BJ (cell line): ENCODE measurements around the gene GPR152. TPM values are rescaled to one million over a fixed set of nuclear protein-coding genes. Genes with fewer than 3 reads are reported as not detected.

ENCODE experiments used
- CTCF ChIA-PET: fragments of 350-600 bp; formaldehyde crosslinking; extraction: SDS; loops from one replicate; lab custom pipeline; 2021; ENCODE audit warnings: antibody characterized with exemption, inconsistent platforms; lab: Yijun Ruan, JAX
- POLR2A ChIA-PET: fragments of 300-600 bp; sonication (Branson Sonifier 250); formaldehyde crosslinking; extraction: SDS; loops from one replicate; lab custom pipeline; 2021; ENCODE audit warnings: antibody characterized with exemption; lab: Charles Lee
- DNase-seq: peaks from one replicate; pipeline ENCODE4 v3.0.0-alpha.2; 2011; ENCODE audit warnings: low read depth
- H3K27me3 ChIP-seq: 2 replicates; pipeline ENCODE4 v1.6.0; 2011; ENCODE audit warnings: low read length; ENCODE audit not compliant: control insufficient read depth, insufficient read depth
- H3K36me3 ChIP-seq: 2 replicates; pipeline ENCODE4 v1.5.1; 2011; ENCODE audit warnings: low read length; ENCODE audit not compliant: control insufficient read depth, insufficient read depth
- H3K4me3 ChIP-seq: 2 replicates; pipeline ENCODE4 v1.5.1; 2011; ENCODE audit warnings: low read depth, mild to moderate bottlenecking, control low read depth, low read length
- CTCF ChIP-seq: IDR thresholded peaks from 2 replicates; pipeline ENCODE4 v1.5.1; 2011; ENCODE audit warnings: low read depth, mild to moderate bottlenecking, control low read depth, inconsistent platforms, low read length, moderate library complexity; ENCODE audit not compliant: insufficient read depth
- polyA plus RNA-seq: library from polyadenylated mRNA; depleted of rRNA; stranded (reverse); fragments of >200 nt; gene quantifications from 2 replicates; pipeline ENCODE4 v1.2.3, GENCODE V29; 2011

Gene GPR152
- polyA plus RNA-seq, 1 experiment: not detected

- ChIA-PET POLR2A (no interaction called here), CTCF (no interaction called here)
- TF ChIP-seq CTCF: no peak
- no peaks in the 10 kb centered on the region for H3K36me3 ChIP-seq
- H3K4me3 ChIP-seq: no peak overlapping the region
- DNase-seq: no peak
- H3K27me3 ChIP-seq: no peaks in the 10 kb centered on the region
These were observed 4.3 kb downstream of the GPR152 start for GRCh38 chr11:67448220-67448609.

- peaks cover 11% of the 10 kb centered on the region for H3K36me3 ChIP-seq
- CTCF ChIA-PET: interaction anchor here (0.7 kb wide), 1 partner anchor 14 kb away, joined by 3 read pairs; no protein-coding TSS in a partner anchor
- H3K27me3 ChIP-seq: no peaks in the 10 kb centered on the region
- POLR2A ChIA-PET: no interaction called here
- TF ChIP-seq CTCF: no peak
- no peak for DNase-seq
- no peak overlapping the region for H3K4me3 ChIP-seq
These were observed 7.0 kb downstream of the GPR152 start for GRCh38 chr11:67445515-67445914.

GRCh38 chr11:67442504-67443404 lies 9.8 kb downstream of the GPR152 start:
- no peak for TF ChIP-seq CTCF
- Histone ChIP-seq H3K36me3 (peaks cover 17% of the 10 kb centered on the region), H3K4me3 (peak overlapping the region; percentile 90), H3K27me3 (no peaks in the 10 kb centered on the region)
- ChIA-PET POLR2A (no interaction called here), CTCF (interaction anchor here (1.2 to 1.3 kb wide), 2 partner anchors 15 to 41 kb away, joined by 3 read pairs; partner anchors contain the start of gene PPP1CA)
- DNase-seq: no peak

- ChIA-PET CTCF (no interaction called here), POLR2A (no interaction called here)
- no peak for DNase-seq
- peaks cover 18% of the 10 kb centered on the region for H3K36me3 ChIP-seq
- no peaks in the 10 kb centered on the region for H3K27me3 ChIP-seq
- no peak for TF ChIP-seq CTCF
- no peak overlapping the region for H3K4me3 ChIP-seq
These were observed 10.7 kb downstream of the GPR152 start for GRCh38 chr11:67441731-67442351.

- ChIA-PET CTCF (no interaction called here), POLR2A (no interaction called here)
- no peak for TF ChIP-seq CTCF
- H3K4me3 ChIP-seq: no peak overlapping the region
- DNase-seq: no peak
- H3K27me3 ChIP-seq: no peaks in the 10 kb centered on the region
- H3K36me3 ChIP-seq: peaks cover 19% of the 10 kb centered on the region
These were observed 11.4 kb downstream of the GPR152 start for GRCh38 chr11:67441098-67441563.
